Motor neuron (in vitro differentiated cells): Measurements from ENCODE around the gene SCOC. TPM values are rescaled to one million over a fixed set of nuclear protein-coding genes. Genes with fewer than 3 reads are reported as not detected.

Experiments used
- ATAC-seq, 8 experiments: fragments of 200-7000 bp; cut with Tn5 transposase; replicated peaks in 6 of 8; 2 replicates each; pipeline ENCODE4 v1.8.0; 2021; ENCODE audit warnings: mild to moderate bottlenecking in 8 of 8, moderate library complexity in 8 of 8
- H3K27ac ChIP-seq, 2 donors: fragments of 250-450 bp; sonication (Bioruptor Pico); 2 replicates each; pipeline ENCODE4 v1.9.0; 2021; ENCODE audit warnings: antibody characterized with exemption in 2 of 2, mild to moderate bottlenecking in 2 of 2, moderate library complexity in 1 of 2
- H3K4me1 ChIP-seq, 2 donors: fragments of 250-450 bp; sonication (Bioruptor Pico); replicated peaks in 1 of 2; 2 replicates each; pipeline ENCODE4 v1.6.1; 2021; ENCODE audit warnings: antibody characterized with exemption in 2 of 2, mild to moderate bottlenecking in 2 of 2, moderate library complexity in 1 of 2
- H3K4me3 ChIP-seq, 5 donors: fragments of 250-450 bp; sonication (Bioruptor Pico); 2 replicates each; pipeline ENCODE4 v1.9.0; 2021; ENCODE audit warnings: antibody characterized with exemption in 5 of 5, mild to moderate bottlenecking in 5 of 5, moderate library complexity in 4 of 5
- WGBS, 10 experiments: fragments of 450-650 bp; shearing (Covaris generic); methylation state at CpG; one replicate each; pipeline ENCODE4 v1.0.0; 2022; 5-methylcytosine and 5-hydroxymethylcytosine counted together
- in situ Hi-C, 9 experiments: fragments of 400-800 bp; cut with MboI; loops; one replicate each; pipeline ENCODE4 v1.15.0; 2021; ENCODE audit warnings: low sequenced_read_pairs in 9 of 9, low pct_unique_long_range_greater_than_20kb in 2 of 9; ENCODE audit not compliant: unreplicated experiment in 9 of 9
- total RNA-seq, 8 experiments: library from RNA; unstranded; fragments of 300-600 nt; gene quantifications; 2 replicates each; pipeline versions ENCODE4 v1.2.3 to v1.2.4, GENCODE V29; 2022

The SCOC gene
- 100 to 1,000 TPM in 2 of 8 experiments, 10 to 100 TPM in 6; 43.0 to 147 (median 84.3) TPM for total RNA-seq

GRCh38 chr4:140373328-140374129, at the start of gene SCOC:
TSS of gene SCOC (plus strand) at chr4:140373646. CDS start at chr4:140379171, 5,525 bp downstream.
- ATAC-seq: peak; percentile 86 to 96 (median 94)
- H3K4me3 ChIP-seq: peak within 1 kb of the TSS; percentile 77 to 96 (median 92)
- 0% methylated on average over 1 to 22 of the region's 63 CpGs; no CpG with 5 or more reads in 1 of the 10 experiments for WGBS, 10 experiments
- H3K4me1 ChIP-seq: peaks cover 10 to 30% of the 10 kb centered on the region in 2 donors
- H3K27ac ChIP-seq: peak within 1 kb of the TSS; percentile 85 to 92
- in situ Hi-C loops: loop anchor here in 4 of 9 experiments (25.0 kb wide), 3 partner anchors 239 to 764 kb away; partner anchors contain the start of gene RNF150 (in 1 of the 4)

- H3K27ac ChIP-seq: no peak overlapping the region
- H3K4me3 ChIP-seq: no peak overlapping the region
- WGBS, 10 experiments: 10 to 75% (median 47%) methylated on average over 1 to 2 of the region's 2 CpGs; no CpG with 5 or more reads in 2 of the 10 experiments
- in situ Hi-C loops: no loop called here
- peak; percentile 70 to 87 (median 75) for ATAC-seq
- peaks cover 0 to 3% of the 10 kb centered on the region in 2 donors for H3K4me1 ChIP-seq
Measured at GRCh38 chr4:140326395-140326993, 47.0 kb upstream of the SCOC start.

DNA sequence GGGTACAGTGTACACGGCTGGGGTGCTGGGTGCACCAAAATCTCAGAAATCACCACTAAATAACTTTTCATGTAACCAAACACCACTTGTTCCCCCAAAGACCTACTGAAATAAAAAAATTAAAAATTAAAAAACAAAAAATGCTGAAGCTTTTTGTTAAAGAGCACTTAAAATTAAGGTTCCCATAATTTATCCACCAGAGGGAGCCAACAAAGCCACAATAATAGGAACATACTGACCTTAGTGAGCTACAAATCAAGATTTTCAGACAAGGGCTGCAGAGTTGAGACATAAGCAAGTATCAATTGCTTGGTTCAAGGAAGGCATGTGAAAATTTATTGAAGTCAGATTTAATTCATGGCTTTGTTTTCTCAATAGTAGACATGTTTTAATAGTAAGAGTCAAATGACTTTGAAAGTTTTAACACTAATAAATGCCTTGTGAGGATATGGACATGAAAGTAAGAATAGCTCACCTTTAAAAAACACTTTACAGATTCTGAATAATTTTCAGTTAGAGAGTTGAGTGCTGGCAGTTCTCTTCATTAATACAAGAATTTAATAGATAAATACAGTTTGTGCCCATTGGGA, 43.0 kb upstream of the SCOC start:
- no peak overlapping the region for H3K27ac ChIP-seq
- peaks cover 0 to 3% of the 10 kb centered on the region in 2 donors for H3K4me1 ChIP-seq
- in situ Hi-C loops: no loop called here
- 14 to 100% (median 100%) methylated on average over 1 of the region's 1 CpG; no CpG with 5 or more reads in 3 of the 10 experiments for WGBS, 10 experiments
- peak in 3 of 8 experiments; percentile 23 to 53 (median 27) for ATAC-seq
- no peak overlapping the region for H3K4me3 ChIP-seq

DNA sequence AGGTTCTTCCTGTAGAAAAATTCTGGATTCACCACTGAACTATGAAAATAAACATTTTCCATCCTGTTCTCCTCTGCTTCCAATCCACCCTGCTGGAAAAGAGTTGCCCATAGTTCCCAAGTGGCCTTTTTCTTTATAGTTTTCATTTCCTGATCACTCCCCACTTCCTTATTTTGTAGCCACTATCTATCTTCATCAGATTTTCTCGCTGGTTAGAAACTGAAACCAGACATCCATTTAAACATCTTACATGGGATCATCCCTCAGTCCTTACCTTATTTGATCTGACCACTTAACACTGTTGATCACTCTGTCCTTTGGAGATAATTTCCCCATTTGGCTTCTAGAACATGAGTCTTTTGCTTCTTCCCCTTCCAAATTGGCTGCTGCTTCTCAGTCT, 42.2 kb upstream of the SCOC start:
- ATAC-seq: no peak
- in situ Hi-C loops: no loop called here
- H3K4me1 ChIP-seq: peaks cover 0 to 3% of the 10 kb centered on the region in 2 donors
- 63 to 100% (median 90%) methylated on average over 1 of the region's 1 CpG; no CpG with 5 or more reads in 3 of the 10 experiments for whole genome bisulfite sequencing, 10 experiments
- no peak overlapping the region for H3K27ac ChIP-seq
- H3K4me3 ChIP-seq: no peak overlapping the region

DNA sequence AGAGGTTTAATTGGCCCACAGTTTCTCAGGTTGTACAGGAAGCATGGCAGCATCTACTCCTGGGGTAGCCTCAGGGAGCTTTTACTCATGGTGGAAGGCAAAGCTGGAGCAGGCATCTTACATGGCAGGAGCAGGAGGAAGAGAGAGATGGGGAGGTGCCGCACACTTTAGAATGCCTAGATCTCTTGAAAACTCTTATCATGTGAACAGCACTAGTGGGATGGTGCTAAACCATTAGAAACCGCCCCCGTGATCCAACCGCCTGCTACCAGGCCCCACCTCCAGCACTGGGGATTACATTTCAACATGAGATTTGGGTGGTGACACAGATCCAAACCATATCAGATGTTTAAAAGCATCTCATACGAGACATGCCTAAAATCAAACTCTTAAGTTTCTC, 41.6 kb upstream of the SCOC start:
- in situ Hi-C loops: no loop called here
- no peak for ATAC-seq
- no peak overlapping the region for H3K27ac ChIP-seq
- H3K4me3 ChIP-seq: no peak overlapping the region
- WGBS, 10 experiments: 70 to 100% (median 98%) methylated on average over 1 to 4 of the region's 5 CpGs; no CpG with 5 or more reads in 2 of the 10 experiments
- no peaks in the 10 kb centered on the region for H3K4me1 ChIP-seq

DNA sequence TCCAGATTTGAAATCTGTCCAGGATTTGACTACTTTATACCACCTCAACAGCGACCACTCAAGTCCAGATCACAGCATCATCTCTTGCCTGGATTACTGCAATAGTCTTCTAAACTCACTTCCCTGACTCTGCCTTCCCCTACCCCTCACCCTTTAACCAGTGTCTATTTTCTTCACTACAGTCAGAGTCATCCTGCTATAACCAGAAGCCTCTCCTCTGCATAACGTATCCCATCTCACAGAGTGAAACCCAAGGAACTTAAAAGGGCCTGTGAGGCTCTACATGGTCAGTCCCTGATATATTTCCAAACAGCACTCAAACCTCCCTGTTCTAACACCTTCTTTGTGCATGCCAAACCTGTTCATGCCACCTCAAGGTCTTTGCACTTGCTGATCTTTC, 40.7 kb upstream of the SCOC start:
- Histone ChIP-seq H3K4me1 (no peaks in the 10 kb centered on the region), H3K4me3 (no peak overlapping the region), H3K27ac (no peak overlapping the region)
- ATAC-seq: no peak
- in situ Hi-C loops: no loop called here
- WGBS, 10 experiments: 40 to 100% (median 92%) methylated on average over 1 to 2 of the region's 2 CpGs; no CpG with 5 or more reads in 7 of the 10 experiments

DNA sequence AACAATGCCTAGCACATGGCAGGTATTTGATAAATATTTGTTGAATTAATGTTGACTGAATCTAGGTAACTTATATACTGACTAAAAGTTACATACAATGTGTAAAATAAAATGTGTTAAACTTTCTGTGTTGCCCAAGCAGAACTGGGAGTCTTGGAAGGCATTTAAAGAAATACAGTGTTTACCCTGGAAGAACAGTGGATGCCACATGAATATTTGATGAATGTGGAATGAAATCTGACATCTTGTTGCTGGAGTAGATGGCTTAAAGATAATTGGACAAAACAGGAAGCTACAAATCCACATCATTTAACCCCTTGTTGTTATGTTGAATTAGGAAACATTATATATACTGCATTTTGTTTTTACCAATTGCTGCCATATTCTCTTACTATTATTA, 39.9 kb upstream of the SCOC start:
- H3K4me1 ChIP-seq: no peaks in the 10 kb centered on the region
- in situ Hi-C loops: no loop called here
- ATAC-seq: no peak

GRCh38 chr4:140335076-140335475, 38.4 kb upstream of the SCOC start:
- no peak for ATAC-seq
- 73 to 100% (median 100%) methylated on average over 1 of the region's 1 CpG; no CpG with 5 or more reads in 1 of the 10 experiments for WGBS, 10 experiments
- in situ Hi-C loops: no loop called here
- Histone ChIP-seq H3K4me1 (no peaks in the 10 kb centered on the region), H3K27ac (no peak overlapping the region), H3K4me3 (no peak overlapping the region)

More for the DNA sequence above, 39.9 kb upstream of the SCOC start:
- Histone ChIP-seq H3K27ac (no peak overlapping the region), H3K4me3 (no peak overlapping the region)

DNA sequence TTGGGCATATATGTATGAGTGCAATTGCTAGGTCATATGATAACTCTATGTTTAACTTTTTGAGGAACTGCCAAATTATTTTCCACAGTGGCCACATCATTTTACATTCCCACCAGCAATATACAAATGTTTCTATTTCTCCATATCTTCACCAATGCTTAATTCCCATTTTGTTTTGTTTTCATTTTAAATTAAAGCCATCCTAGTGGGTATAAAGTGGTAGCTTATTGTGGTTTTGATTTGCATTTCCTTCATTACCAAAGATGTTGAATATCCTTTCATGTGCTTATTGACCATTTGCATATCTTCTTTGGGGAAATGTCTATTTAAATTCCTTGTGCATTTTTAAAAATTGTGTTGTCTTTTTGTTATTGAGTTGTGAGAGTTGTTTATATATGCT, 36.7 kb upstream of the SCOC start:
- ATAC-seq: peak in 2 of 8 experiments; percentile 57 to 62
- Histone ChIP-seq H3K27ac (no peak overlapping the region), H3K4me1 (no peaks in the 10 kb centered on the region), H3K4me3 (no peak overlapping the region)
- in situ Hi-C loops: no loop called here

DNA sequence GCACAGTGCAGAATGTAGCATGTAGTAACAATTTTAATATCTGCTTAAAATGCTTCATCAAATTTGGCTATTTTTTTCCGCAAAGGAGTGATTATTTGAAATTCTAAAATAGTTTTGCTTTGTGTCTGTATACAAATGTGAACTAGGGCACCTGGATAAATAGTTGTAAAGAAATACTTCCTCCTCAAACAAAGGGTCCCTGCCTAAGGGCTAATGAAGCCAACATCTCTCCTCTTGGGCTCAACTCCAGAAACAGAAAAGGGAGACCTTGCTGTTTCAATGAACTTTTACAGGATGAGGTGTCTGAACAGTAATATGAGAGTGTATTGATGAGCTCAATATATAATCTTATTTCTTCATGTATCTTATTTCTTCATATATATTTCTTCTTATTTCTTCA, 30.8 kb upstream of the SCOC start:
- in situ Hi-C loops: no loop called here
- no peak overlapping the region for H3K27ac ChIP-seq
- H3K4me1 ChIP-seq: no peaks in the 10 kb centered on the region
- no peak for ATAC-seq
- no peak overlapping the region for H3K4me3 ChIP-seq
- 30 to 100% (median 100%) methylated on average over 1 of the region's 1 CpG; no CpG with 5 or more reads in 1 of the 10 experiments for WGBS, 10 experiments

DNA sequence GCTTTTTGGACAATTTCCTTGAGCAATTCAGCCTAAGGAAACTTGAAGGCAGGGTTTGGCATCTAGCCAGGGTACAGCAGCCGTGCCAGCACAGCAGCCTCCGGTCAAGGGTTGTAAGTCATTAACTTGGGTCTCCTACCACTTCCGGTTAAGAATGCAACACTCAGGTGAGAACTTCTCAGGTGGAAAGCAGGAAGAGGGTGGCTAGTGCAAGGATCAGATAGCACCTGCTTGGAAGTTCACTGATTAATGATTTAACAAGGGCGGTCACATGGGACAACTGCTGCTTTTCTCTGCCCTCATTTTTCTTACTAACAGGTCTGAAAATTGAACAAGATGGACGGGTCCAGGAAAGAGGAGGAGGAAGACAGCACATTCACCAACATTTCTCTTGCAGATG, 30.1 kb upstream of the SCOC start:
- Histone ChIP-seq H3K4me3 (no peak overlapping the region), H3K4me1 (no peaks in the 10 kb centered on the region), H3K27ac (no peak overlapping the region)
- ATAC-seq: no peak
- WGBS, 10 experiments: 6 to 98% (median 78%) methylated on average over 2 to 5 of the region's 5 CpGs; no CpG with 5 or more reads in 1 of the 10 experiments
- in situ Hi-C loops: no loop called here

DNA sequence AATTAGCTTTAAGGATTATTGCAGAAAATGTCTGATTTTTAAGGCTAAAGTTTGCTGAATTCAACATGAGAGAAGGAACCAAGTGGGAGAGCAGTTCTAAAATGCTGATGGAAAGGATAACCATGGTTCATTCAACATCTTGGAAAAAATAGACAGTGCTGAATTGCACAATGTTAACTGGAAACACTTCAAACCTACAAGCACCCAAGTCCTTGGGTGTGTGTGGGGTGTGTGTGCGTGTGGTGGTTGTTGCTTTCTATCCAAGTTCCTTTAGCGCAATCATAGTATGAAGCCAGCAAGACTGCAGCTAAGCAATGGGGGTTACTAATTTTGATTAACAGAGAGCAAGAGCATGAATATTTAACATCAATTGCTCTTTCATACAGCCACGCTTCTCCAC, 29.3 kb upstream of the SCOC start:
- 0 to 100% (median 100%) methylated on average over 1 to 3 of the region's 3 CpGs; no CpG with 5 or more reads in 1 of the 10 experiments for WGBS, 10 experiments
- Histone ChIP-seq H3K4me1 (no peaks in the 10 kb centered on the region), H3K4me3 (no peak overlapping the region), H3K27ac (no peak overlapping the region)
- peak in 1 of 8 experiments; percentile 24 for ATAC-seq
- in situ Hi-C loops: no loop called here

DNA sequence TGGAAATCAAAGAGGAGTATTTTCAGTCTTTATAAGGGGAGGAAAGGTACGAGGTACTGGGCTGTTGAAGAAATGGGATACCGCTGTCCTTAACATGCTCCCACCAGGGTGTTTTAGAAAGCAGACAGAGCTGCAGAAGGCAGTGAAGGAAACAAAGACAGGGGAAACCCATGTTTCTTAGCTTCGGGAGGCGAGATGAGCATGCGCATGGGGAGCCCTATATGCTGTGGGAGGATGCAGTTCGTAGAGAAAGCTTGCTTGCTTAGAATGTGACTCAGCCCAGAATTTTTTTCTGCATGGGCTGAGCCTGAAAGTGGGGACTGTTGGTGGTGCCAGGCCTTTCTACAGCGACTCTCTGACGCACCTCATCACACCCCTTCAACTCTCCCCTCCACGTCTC, 28.8 kb upstream of the SCOC start:
- in situ Hi-C loops: no loop called here
- 0 to 93% (median 65%) methylated on average over 1 to 6 of the region's 9 CpGs; no CpG with 5 or more reads in 2 of the 10 experiments for WGBS, 10 experiments
- no peak overlapping the region for H3K27ac ChIP-seq
- peaks cover 2% of the 10 kb centered on the region in 2 donors for H3K4me1 ChIP-seq
- no peak overlapping the region for H3K4me3 ChIP-seq
- peak in 4 of 8 experiments; percentile 12 to 54 (median 48) for ATAC-seq
